ENCODE data around the gene OR2J3. TPM values are rescaled to one million over a fixed set of nuclear protein-coding genes. Genes with fewer than 3 reads are reported as not detected.
"Not testable (repeated sequence)": the region's sequence is repeated elsewhere in the genome, so short reads cannot be mapped to it uniquely, and the experiment has no call there.

OR2J3 gene
- total RNA-seq, 4 donors from 2014 or later, result not detected

GRCh38 chr6:29097803-29098202, 10.1 kb upstream of the OR2J3 start:
- TF ChIP-seq CTCF (IDR thresholded peaks at IDR 0.05), result no peak
- ATAC-seq (ENCODE audit: low FRiP score), result no peak

DNA sequence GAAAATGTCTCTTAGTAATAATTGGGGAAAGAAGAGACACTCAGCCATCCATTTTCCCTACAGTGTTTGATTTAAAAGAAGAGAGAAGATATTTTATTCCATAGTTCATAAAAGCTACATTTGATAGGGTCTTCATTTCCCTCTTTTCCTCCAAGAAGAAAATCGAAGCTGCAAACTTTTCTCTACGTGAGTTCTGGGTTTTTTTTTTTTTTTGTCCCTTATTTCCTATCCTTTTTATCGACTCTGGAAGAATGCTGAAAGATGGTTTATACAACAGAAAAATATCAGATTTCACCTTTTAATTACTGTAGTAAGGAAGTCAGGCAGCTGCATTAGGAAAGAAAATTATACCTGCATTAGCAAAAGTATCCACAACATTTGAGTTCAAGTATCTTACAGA, 8.7 kb upstream of the OR2J3 start, which contains the start of gene OR2J1:
Gene OR2J1 (plus strand): TSS at position 301 of the 400 bp plus-strand sequence. CDS start 1,453 bp downstream, outside the sequence.
- no peak for TF ChIP-seq CTCF (IDR thresholded peaks at IDR 0.05)
- no peak for DNase-seq (ENCODE audit: low spot score)
- no peak for ATAC-seq (ENCODE audit: low FRiP score)

More at GRCh38 chr6:29097803-29098202, 10.1 kb upstream of the OR2J3 start:
- no peak for DNase-seq (ENCODE audit: low spot score)

DNA sequence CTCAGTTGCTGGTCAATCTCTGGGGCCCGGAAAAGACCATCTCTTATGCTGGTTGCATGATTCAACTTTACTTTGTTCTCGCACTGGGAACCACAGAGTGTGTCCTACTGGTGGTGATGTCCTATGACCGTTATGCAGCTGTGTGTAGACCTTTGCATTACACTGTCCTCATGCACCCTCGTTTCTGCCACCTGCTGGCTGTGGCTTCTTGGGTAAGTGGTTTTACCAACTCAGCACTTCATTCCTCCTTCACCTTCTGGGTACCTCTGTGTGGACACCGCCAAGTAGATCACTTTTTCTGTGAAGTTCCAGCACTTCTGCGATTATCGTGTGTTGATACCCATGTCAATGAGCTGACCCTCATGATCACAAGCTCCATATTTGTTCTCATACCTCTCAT, 4.3 kb downstream of the OR2J3 start:
- ATAC-seq (ENCODE audit: low FRiP score) (no peak), DNase-seq (ENCODE audit: low spot score) (no peak)
- TF ChIP-seq CTCF (IDR thresholded peaks at IDR 0.05), result no peak

DNA sequence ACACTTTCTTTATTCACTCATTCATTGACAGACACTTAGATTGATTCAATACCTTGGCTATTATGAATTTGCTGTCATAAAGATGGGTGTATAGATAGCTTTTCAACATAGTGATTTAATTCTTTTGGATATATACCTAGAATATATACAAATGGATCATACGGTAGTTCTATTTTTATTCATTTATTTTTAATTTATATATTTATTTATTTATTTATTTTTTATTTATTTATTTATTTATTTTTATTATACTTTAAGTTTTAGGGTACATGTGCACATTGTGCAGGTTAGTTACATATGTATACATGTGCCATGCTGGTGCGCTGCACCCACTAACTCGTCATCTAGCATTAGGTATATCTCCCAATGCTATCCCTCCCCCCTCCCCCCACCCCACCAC, 7.1 kb downstream of the OR2J3 start:
- ATAC-seq (ENCODE audit: low FRiP score); DNase-seq (ENCODE audit: low spot score): not testable (repeated sequence)

GRCh38 chr6:29129326-29130012, 21.6 kb downstream of the OR2J3 start:
- DNase-seq (ENCODE audit: low spot score) (no peak), ATAC-seq (ENCODE audit: low FRiP score) (no peak)
- TF ChIP-seq CTCF (IDR thresholded peaks at IDR 0.05), result no peak

DNA sequence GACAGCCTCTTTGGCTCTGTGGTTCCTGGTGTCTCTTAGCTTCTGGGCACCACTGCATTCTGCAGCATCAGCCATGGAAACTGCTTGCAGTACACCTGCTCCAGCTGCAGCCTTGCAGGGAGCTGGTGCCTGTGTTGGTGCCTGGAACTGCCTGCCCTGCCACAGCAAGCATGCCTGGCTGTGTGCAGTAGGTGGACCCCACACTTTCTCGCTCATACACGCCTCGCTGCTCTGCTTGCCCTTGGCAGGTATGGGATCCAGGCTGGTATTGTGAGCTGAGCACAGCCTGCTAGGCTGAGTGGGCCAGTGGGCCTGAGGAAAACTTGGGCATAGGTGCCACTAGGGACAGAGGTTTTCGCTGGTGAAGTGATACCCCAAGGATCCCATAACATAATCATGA, 22.8 kb downstream of the OR2J3 start:
- no peak for ATAC-seq (ENCODE audit: low FRiP score)
- DNase-seq (ENCODE audit: low spot score), result no peak
- no peak for TF ChIP-seq CTCF (IDR thresholded peaks at IDR 0.05)

GRCh38 chr6:29131691-29132090, 23.8 kb downstream of the OR2J3 start:
- ATAC-seq (ENCODE audit: low FRiP score) (no peak), DNase-seq (ENCODE audit: low spot score) (no peak)
- TF ChIP-seq CTCF (IDR thresholded peaks at IDR 0.05), result no peak

Data from omental fat pad (tissue), 4 donors.